ENCODE results near the gene SLC28A3.

SLC28A3 gene

DNA sequence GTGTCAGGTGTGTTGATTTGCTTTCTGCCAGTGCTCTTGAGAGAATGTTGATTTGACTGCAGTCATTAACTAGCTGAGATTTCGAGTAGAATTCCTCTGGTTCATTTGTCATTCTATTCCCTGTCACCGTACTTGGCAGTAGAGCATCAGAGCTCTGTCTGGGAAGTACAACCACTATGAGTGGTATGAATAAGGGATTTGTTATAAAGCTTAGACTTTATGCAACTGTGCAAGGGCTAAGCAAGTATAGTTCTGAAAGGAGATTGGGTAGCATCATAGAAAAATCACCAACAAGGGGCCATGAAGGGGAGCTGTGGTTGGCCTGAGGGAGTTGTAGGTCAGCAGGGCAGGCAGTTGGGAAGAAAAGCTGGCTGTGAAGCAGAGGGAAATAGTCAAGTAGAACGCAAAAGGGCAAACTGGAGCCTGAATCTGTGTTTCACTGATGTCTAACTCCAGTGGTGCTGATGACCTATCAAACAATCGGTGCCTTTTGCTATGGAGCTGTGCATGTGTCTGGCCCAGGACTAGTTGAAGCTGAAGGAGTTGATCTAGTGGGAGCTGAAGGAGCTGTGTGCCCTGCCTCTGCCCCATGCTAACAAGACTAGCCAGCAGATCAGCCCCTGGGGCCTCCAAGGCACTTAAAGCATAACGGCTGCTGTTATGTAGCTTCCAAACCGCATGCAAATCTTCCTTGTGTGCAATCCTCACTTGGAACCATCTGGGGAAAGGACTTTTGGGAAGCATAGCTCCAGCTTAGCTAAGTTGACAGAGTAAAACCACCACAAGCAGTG is 110.0 kb downstream of the SLC28A3 start:
- DNase-seq, result no peak

DNA sequence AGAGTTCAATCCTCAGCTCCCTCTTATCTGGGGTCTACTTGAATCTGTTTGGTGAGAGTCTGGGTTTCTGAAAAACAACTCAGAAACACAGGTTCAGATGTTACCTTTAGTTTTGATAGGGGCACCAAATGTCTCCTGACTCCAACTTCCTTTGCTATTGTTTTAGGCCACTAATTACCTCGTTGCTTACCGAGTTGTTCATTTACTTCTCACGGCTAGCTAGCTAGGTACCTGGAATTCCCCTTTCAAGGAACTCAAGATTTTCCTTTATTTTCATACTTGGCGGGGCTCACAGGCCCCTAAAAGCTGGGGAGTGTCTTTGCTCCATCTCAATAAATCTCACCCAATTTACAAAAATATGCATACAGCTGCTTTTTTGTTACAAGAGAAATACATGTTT is 111.4 kb downstream of the SLC28A3 start:
- DNase-seq, result no peak

DNA sequence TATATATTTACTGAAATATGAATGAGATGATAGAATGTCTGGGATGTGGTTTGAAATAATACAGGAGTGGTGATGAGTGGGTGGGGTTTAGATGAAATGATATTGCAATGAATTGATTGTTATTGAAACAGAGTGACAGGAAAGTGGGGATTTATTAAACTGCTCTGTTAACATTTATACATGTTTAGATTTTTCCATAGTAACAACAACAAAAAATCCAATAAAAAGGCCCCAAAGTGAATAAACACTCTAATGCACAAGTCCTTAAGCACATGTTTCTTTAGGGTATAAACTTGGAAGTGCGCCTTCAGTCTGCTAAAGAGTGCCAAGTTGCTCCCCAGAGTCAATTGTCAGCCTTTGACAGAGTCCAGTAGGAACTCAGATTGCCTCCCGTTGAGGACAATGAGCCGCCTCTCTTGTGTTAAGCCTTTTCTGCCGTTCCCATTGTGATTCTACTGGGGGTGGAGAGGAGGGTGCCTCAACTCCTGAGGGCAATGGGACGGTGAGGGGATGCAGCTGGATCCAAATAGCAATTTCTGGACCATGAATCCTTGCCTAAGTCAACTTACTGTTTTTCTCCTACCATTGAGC is 112.3 kb downstream of the SLC28A3 start:
- DNase-seq, result no peak

DNA sequence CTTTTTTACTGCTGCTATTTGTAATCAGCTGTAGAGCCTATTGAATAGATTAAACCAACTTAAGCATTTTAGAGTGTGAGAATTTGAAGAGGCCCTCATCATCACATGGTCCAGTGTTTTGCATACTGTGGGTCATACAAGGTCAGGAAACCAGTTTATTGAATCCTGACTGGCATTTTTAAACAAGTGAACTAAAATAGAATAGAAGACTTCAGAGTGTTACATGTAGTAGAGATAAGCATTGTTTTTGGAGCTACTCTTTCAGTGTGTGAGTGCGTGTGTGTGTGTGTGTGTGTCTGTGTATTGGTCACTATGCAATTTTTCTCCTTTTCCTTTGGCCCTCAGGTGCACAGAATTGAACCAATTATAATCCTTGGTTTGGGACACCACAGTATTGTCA is 114.4 kb downstream of the SLC28A3 start:
- no peak for DNase-seq

All from activated CD4-positive, CD25-positive, alpha-beta regulatory T cell treated with anti-CD3 and anti-CD28 coated beads, Interleukin-2, amount 50 U/mL, for 72 hours (primary cell).